PC-3 (cell line): ENCODE results near the gene SINHCAF. TPM values are rescaled to one million over a fixed set of nuclear protein-coding genes. Genes with fewer than 3 reads are reported as not detected.
"Not testable (repeated sequence)": the region's sequence is repeated elsewhere in the genome, so short reads cannot be mapped to it uniquely, and the experiment has no call there.

Experiments
- ATAC-seq: fragments of 200-7000 bp; cut with Tn5 transposase; 2 replicates; pipeline ENCODE4 v1.9.1; 2020; ENCODE audit warnings: mild to moderate bottlenecking, moderate library complexity
- Bru-seq: library from RNA; stranded (reverse); fragments of 400-500 nt; gene quantifications from one replicate; lab custom pipeline; 2021; lab: Mats Ljungman, UMichigan
- BruChase-seq, 2 experiments: library from RNA; stranded (reverse); fragments of 400-500 nt; gene quantifications; one replicate each; lab custom pipeline; 2021; lab: Mats Ljungman, UMichigan
- BruUV-seq: library from RNA; stranded (reverse); fragments of 400-500 nt; replicated peaks from 2 replicates; lab custom pipeline; 2021; lab: Mats Ljungman, UMichigan
- CTCF ChIA-PET: fragments of 300-600 bp; sonication (Branson Sonifier 250); formaldehyde crosslinking; loops from one replicate; lab custom pipeline; 2022; ENCODE audit warnings: antibody characterized with exemption; lab: Charles Lee
- POLR2A ChIA-PET: fragments of 300-600 bp; sonication (Branson Sonifier 250); formaldehyde crosslinking; loops from one replicate; lab custom pipeline; 2022; ENCODE audit warnings: antibody characterized with exemption; ENCODE audit not compliant: unreplicated experiment; lab: Charles Lee
- DNase-seq: peaks from one replicate; pipeline ENCODE4 v3.0.0-alpha.2; 2015
- H2AFZ ChIP-seq: fragments of 300-600 bp; sonication (generic); 2 replicates; pipeline ENCODE4 v1.6.0; 2016; ENCODE audit warnings: antibody characterized with exemption, low read length
- H3F3A ChIP-seq: fragments of 300-600 bp; sonication (generic); one replicate; pipeline ENCODE4 v1.6.0; 2017; ENCODE audit warnings: antibody characterized with exemption, low read length, control low read depth, mild to moderate bottlenecking; ENCODE audit not compliant: unreplicated experiment
- H3K27ac ChIP-seq: fragments of 300-600 bp; sonication (generic); 2 replicates; pipeline ENCODE4 v1.5.1; 2016; ENCODE audit warnings: mild to moderate bottlenecking, low read length
- H3K27me3 ChIP-seq: fragments of 300-600 bp; sonication (generic); 2 replicates; pipeline ENCODE4 v1.6.1; 2016; ENCODE audit warnings: low read length, mixed read lengths
- H3K36me3 ChIP-seq: fragments of 300-600 bp; sonication (generic); 2 replicates; pipeline ENCODE4 v1.6.1; 2016; ENCODE audit warnings: low read depth, mixed run types, low read length, mixed read lengths
- H3K4me1 ChIP-seq: fragments of 300-600 bp; sonication (generic); 2 replicates; pipeline ENCODE4 v1.5.1; 2016; ENCODE audit warnings: low read length; ENCODE audit not compliant: insufficient read depth
- H3K4me2 ChIP-seq: fragments of 300-600 bp; sonication (generic); 2 replicates; pipeline ENCODE4 v1.6.0; 2016; ENCODE audit warnings: low read length
- H3K4me3 ChIP-seq: fragments of 300-600 bp; sonication (generic); 2 replicates; pipeline ENCODE4 v1.5.1; 2016; ENCODE audit warnings: mild to moderate bottlenecking, low read length, mixed read lengths
- H3K79me2 ChIP-seq: fragments of 300-600 bp; sonication (generic); 2 replicates; pipeline ENCODE4 v1.6.1; 2017; ENCODE audit warnings: low read length, mixed read lengths
- H3K9ac ChIP-seq: fragments of 300-600 bp; sonication (generic); 2 replicates; pipeline ENCODE4 v1.6.0; 2016; ENCODE audit warnings: mild to moderate bottlenecking, low read length
- H3K9me2 ChIP-seq: fragments of 300-600 bp; sonication (generic); replicated peaks from 2 replicates; pipeline ENCODE4 v1.6.1; 2016; ENCODE audit warnings: mixed run types, low read length, mixed read lengths
- H3K9me3 ChIP-seq: fragments of 300-600 bp; sonication (generic); 2 replicates; pipeline ENCODE4 v1.6.1; 2016; ENCODE audit warnings: low read length, mixed read lengths
- H4K20me1 ChIP-seq: fragments of 300-600 bp; sonication (generic); 2 replicates; pipeline ENCODE4 v1.6.1; 2016; ENCODE audit warnings: low read length, mixed read lengths
- CTCF ChIP-seq: fragments of 300-600 bp; sonication (generic); conservative IDR thresholded peaks from 2 replicates; pipeline ENCODE4 v1.5.1; 2017; ENCODE audit warnings: antibody characterized with exemption, low read depth, mild to moderate bottlenecking, low read length
- EZH2 ChIP-seq: fragments of 300-600 bp; sonication (generic); IDR thresholded peaks from one replicate; pipeline ENCODE4 v1.6.1; 2017; ENCODE audit warnings: antibody characterized with exemption, mild to moderate bottlenecking, low read length; ENCODE audit not compliant: unreplicated experiment
- EZH2phosphoT487 ChIP-seq: fragments of 300-600 bp; sonication (generic); IDR thresholded peaks from 2 replicates; pipeline ENCODE4 v1.6.1; 2018; ENCODE audit warnings: mild to moderate bottlenecking, antibody characterized with exemption, low read length, borderline replicate concordance
- intact Hi-C: fragments of 100-400 bp; cut with micrococcal nuclease; formaldehyde crosslinking; loops from 2 replicates; pipeline ENCODE4 v1.9.0; 2023
- long read RNA-seq: library from polyadenylated mRNA; unstranded; transcript quantifications from one replicate; pipeline ENCODE4 v2.0.0, GENCODE V29; 2021; ENCODE audit not compliant: unreplicated experiment
- total RNA-seq: library from RNA; depleted of rRNA; stranded (reverse); fragments of >200 nt; gene quantifications from 2 replicates; pipeline ENCODE4 v1.2.3, GENCODE V29; 2014; rRNA removed

Gene SINHCAF
- total RNA-seq (32.0 and 32.3 TPM in 2 replicates), Bru-seq, nascent RNA (percentile 85 among the genes with signal in this experiment), BruChase-seq, experiment 1, labeled RNA remaining after a 6-hour chase (percentile 81 among the genes with signal in this experiment), BruChase-seq, experiment 2, labeled RNA remaining after a 2-hour chase (percentile 79 among the genes with signal in this experiment)
- long read RNA-seq, transcript SINHCAF-201 (6 exons, 3,163 nt), result major isoform, 22 of 48 reads
- long read RNA-seq, transcript SINHCAF-203 (6 exons, 1,555 nt), result minor isoform, 7 of 48 reads
- long read RNA-seq, partial matches to known transcripts, result 1 of 48 reads
- long read RNA-seq, other reads (novel, unspliced or antisense), result 18 of 48 reads

- H3K79me2 ChIP-seq, result peaks cover 49% of the 10 kb centered on the region
- no peaks in the 10 kb centered on the region for H3K9me2 ChIP-seq
- no peaks in the 10 kb centered on the region for H3K27me3 ChIP-seq
- no peaks in the 10 kb centered on the region for H3K36me3 ChIP-seq
- TF ChIP-seq EZH2phosphoT487, result no peak
- TF ChIP-seq CTCF, result no peak
- no peak for TF ChIP-seq EZH2
- CTCF ChIA-PET, result interaction anchor here (0.6 to 0.7 kb wide), 3 partner anchors 26 to 54 kb away, joined by 3 to 4 read pairs (median 3); no protein-coding TSS in a partner anchor
- DNase-seq, result peak; percentile 98
- peaks cover 20% of the 10 kb centered on the region for H3K4me1 ChIP-seq
- peak within 1 kb of the TSS; percentile 90 for H2AFZ ChIP-seq
- H4K20me1 ChIP-seq, result peaks cover 27% of the 10 kb centered on the region
- no peaks in the 10 kb centered on the region for H3F3A ChIP-seq
- peak within 1 kb of the TSS; percentile 89 for H3K4me2 ChIP-seq
- ATAC-seq, result peak; percentile 64
- H3K9ac ChIP-seq, result peak within 1 kb of the TSS; percentile 98
- H3K4me3 ChIP-seq, result peak within 1 kb of the TSS; percentile 100
- no TSS peak for BruUV-seq
- H3K27ac ChIP-seq, result peak within 1 kb of the TSS; percentile 70
- no peaks in the 10 kb centered on the region for H3K9me3 ChIP-seq
- intact Hi-C loops, result no loop called here
- POLR2A ChIA-PET, result no interaction called here
Measured at GRCh38 chr12:31325877-31326631, at the start of gene SINHCAF. Gene SINHCAF, minus strand, starts transcription at chr12:31326150. Its CDS starts 27,946 bp downstream, at chr12:31298204.

GRCh38 chr12:31375422-31375821 lies 49.5 kb upstream of the SINHCAF start:
- CTCF ChIA-PET, H2AFZ ChIP-seq, POLR2A ChIA-PET, H3K27me3 ChIP-seq, BruUV-seq, H3K4me2 ChIP-seq, intact Hi-C loops, H3K9me2 ChIP-seq, DNase-seq, H3K4me3 ChIP-seq, H3K79me2 ChIP-seq, H3F3A ChIP-seq, H3K4me1 ChIP-seq, H3K9me3 ChIP-seq, H3K27ac ChIP-seq, ATAC-seq, H4K20me1 ChIP-seq, H3K36me3 ChIP-seq, H3K9ac ChIP-seq: not testable (repeated sequence)

- no peak overlapping the region for H2AFZ ChIP-seq
- POLR2A ChIA-PET, result no interaction called here
- no peak overlapping the region for H3K4me2 ChIP-seq
Measured at GRCh38 chr12:31371256-31371620, 45.3 kb upstream of the SINHCAF start.

More at GRCh38 chr12:31371256-31371620, 45.3 kb upstream of the SINHCAF start:
- Histone ChIP-seq H3K9ac (no peak overlapping the region), H4K20me1 (no peaks in the 10 kb centered on the region), H3K9me2 (no peaks in the 10 kb centered on the region), H3F3A (no peaks in the 10 kb centered on the region), H3K27me3 (no peaks in the 10 kb centered on the region), H3K4me1 (no peaks in the 10 kb centered on the region), H3K4me3 (no peak overlapping the region), H3K27ac (no peak overlapping the region), H3K79me2 (no peaks in the 10 kb centered on the region), H3K36me3 (no peaks in the 10 kb centered on the region), H3K9me3 (no peaks in the 10 kb centered on the region)
- no peak for TF ChIP-seq EZH2phosphoT487
- TF ChIP-seq CTCF, result no peak
- TF ChIP-seq EZH2, result no peak
- no peak for DNase-seq
- CTCF ChIA-PET, result no interaction called here
- no TSS peak for BruUV-seq
- no peak for ATAC-seq
- intact Hi-C loops, result no loop called here
